Measurements from ENCODE around the gene KCNMA1.

The KCNMA1 gene

GRCh38 chr10:77085344-77085743, 552.3 kb downstream of the KCNMA1 start:
- no peak for DNase-seq (ENCODE audit: insufficient read length, low spot score)
- no peak for FAIRE-seq

- no peak for FAIRE-seq
- no peak for DNase-seq (ENCODE audit: insufficient read length, low spot score)
Observed at GRCh38 chr10:77084431-77085144, 553.0 kb downstream of the KCNMA1 start.

GRCh38 chr10:77082601-77083252, 554.9 kb downstream of the KCNMA1 start:
- no peak for FAIRE-seq

GRCh38 chr10:77081481-77081891, 556.1 kb downstream of the KCNMA1 start:
- no peak for FAIRE-seq
- DNase-seq (ENCODE audit: insufficient read length, low spot score), result no peak

More at GRCh38 chr10:77082601-77083252, 554.9 kb downstream of the KCNMA1 start:
- DNase-seq (ENCODE audit: insufficient read length, low spot score), result no peak

- FAIRE-seq (no peak), DNase-seq (ENCODE audit: insufficient read length, low spot score) (no peak)
Observed at GRCh38 chr10:77080361-77081027, 557.1 kb downstream of the KCNMA1 start.

- DNase-seq (ENCODE audit: insufficient read length, low spot score) (no peak), FAIRE-seq (no peak)
Observed at GRCh38 chr10:77079592-77080300, 557.9 kb downstream of the KCNMA1 start.

GRCh38 chr10:77077316-77077945, 560.2 kb downstream of the KCNMA1 start:
- FAIRE-seq (no peak), DNase-seq (ENCODE audit: insufficient read length, low spot score) (no peak)

GRCh38 chr10:77075926-77076325, 561.7 kb downstream of the KCNMA1 start:
- FAIRE-seq (no peak), DNase-seq (ENCODE audit: insufficient read length, low spot score) (no peak)

GRCh38 chr10:77074104-77074624, 563.4 kb downstream of the KCNMA1 start:
- DNase-seq (ENCODE audit: insufficient read length, low spot score) (no peak), FAIRE-seq (no peak)

GRCh38 chr10:77073663-77073960, 564.0 kb downstream of the KCNMA1 start:
- DNase-seq (ENCODE audit: insufficient read length, low spot score) (no peak), FAIRE-seq (no peak)

GRCh38 chr10:77072836-77073662, 564.6 kb downstream of the KCNMA1 start:
- no peak for FAIRE-seq
- DNase-seq (ENCODE audit: insufficient read length, low spot score), result no peak

GRCh38 chr10:77072361-77072835, 565.2 kb downstream of the KCNMA1 start:
- no peak for FAIRE-seq
- DNase-seq (ENCODE audit: insufficient read length, low spot score), result no peak

- FAIRE-seq (no peak), DNase-seq (ENCODE audit: insufficient read length, low spot score) (no peak)
Observed at GRCh38 chr10:77071956-77072355, 565.7 kb downstream of the KCNMA1 start.

- DNase-seq (ENCODE audit: insufficient read length, low spot score), result no peak
- no peak for FAIRE-seq
Observed at GRCh38 chr10:77071001-77071511, 566.6 kb downstream of the KCNMA1 start.

GRCh38 chr10:77070346-77070745, 567.3 kb downstream of the KCNMA1 start:
- no peak for DNase-seq (ENCODE audit: insufficient read length, low spot score)
- FAIRE-seq, result no peak

- DNase-seq (ENCODE audit: insufficient read length, low spot score) (no peak), FAIRE-seq (no peak)
Observed at GRCh38 chr10:77068969-77069368, 568.6 kb downstream of the KCNMA1 start.

- no peak for DNase-seq (ENCODE audit: insufficient read length, low spot score)
- FAIRE-seq, result no peak
Observed at GRCh38 chr10:77068272-77068671, 569.3 kb downstream of the KCNMA1 start.

GRCh38 chr10:77062381-77062780, 575.2 kb downstream of the KCNMA1 start:
- DNase-seq (ENCODE audit: insufficient read length, low spot score), result no peak
- FAIRE-seq, result no peak

- DNase-seq (ENCODE audit: insufficient read length, low spot score), result no peak
- no peak for FAIRE-seq
Observed at GRCh38 chr10:77060913-77061312, 576.7 kb downstream of the KCNMA1 start.
